OCI-LY7 (cell line): Measurements from ENCODE around the gene CYRIA.

Experiments used
- EZH2phosphoT487 ChIP-seq: fragments of 200-600 bp; sonication (generic); IDR thresholded peaks from 2 replicates; pipeline ENCODE4 v1.6.1; 2018; ENCODE audit warnings: low read depth, borderline replicate concordance, mild to moderate bottlenecking, mixed run types, antibody characterized with exemption, low read length, moderate library complexity, mixed read lengths
- TF ChIP-seq, protein P1 (sequence below): fragments of 200-600 bp; sonication (generic); conservative IDR thresholded peaks from 2 replicates; pipeline ENCODE4 v1.5.1; 2014; ENCODE audit warnings: mild to moderate bottlenecking, antibody characterized with exemption, low read length, moderate library complexity, mixed read lengths

DNA sequence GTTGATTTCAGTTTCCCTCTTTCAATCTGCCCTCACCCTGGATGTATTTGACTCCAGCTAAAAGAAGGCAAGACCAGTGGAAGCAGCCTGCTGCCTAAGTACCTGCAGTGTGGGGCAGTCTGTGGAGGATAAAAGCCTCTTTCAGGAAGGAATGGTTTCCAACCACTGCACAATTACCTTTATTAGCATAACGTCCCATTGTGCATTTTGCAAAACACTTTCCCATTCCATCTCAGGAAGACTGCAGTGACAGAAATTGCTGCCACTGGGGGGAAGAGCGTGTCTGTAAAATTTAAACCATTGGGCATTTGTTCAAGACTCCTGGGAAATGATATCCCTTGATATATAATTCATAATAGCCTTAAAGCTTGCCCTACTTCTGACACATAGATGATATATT, 26.2 kb downstream of the CYRIA start:
- TF ChIP-seq, protein P1, sequence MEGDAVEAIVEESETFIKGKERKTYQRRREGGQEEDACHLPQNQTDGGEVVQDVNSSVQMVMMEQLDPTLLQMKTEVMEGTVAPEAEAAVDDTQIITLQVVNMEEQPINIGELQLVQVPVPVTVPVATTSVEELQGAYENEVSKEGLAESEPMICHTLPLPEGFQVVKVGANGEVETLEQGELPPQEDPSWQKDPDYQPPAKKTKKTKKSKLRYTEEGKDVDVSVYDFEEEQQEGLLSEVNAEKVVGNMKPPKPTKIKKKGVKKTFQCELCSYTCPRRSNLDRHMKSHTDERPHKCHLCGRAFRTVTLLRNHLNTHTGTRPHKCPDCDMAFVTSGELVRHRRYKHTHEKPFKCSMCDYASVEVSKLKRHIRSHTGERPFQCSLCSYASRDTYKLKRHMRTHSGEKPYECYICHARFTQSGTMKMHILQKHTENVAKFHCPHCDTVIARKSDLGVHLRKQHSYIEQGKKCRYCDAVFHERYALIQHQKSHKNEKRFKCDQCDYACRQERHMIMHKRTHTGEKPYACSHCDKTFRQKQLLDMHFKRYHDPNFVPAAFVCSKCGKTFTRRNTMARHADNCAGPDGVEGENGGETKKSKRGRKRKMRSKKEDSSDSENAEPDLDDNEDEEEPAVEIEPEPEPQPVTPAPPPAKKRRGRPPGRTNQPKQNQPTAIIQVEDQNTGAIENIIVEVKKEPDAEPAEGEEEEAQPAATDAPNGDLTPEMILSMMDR, result 0 out of 2 replicates have a peak, but pooled peaks have one; percentile 28
- no peak for TF ChIP-seq EZH2phosphoT487
